Activated T-cell treated with anti-CD3 and anti-CD28 coated beads, Interleukin-2, amount 50 U/mL, for 24 hours (primary cell): ENCODE data around the gene GRK1.

Experiments used
- DNase-seq: peaks from one replicate; pipeline ENCODE4 v3.0.0-alpha.2; 2020
- H3K27ac Mint-ChIP-seq: 2 replicates; pipeline ENCODE4 v1.8.0; 2020; ENCODE audit warnings: mild to moderate bottlenecking, mixed read lengths
- H3K27me3 Mint-ChIP-seq: 2 replicates; pipeline ENCODE4 v1.8.0; 2020; ENCODE audit warnings: mixed read lengths
- H3K36me3 Mint-ChIP-seq: 2 replicates; pipeline ENCODE4 v1.8.0; 2020; ENCODE audit warnings: low read depth, mixed read lengths
- H3K4me1 Mint-ChIP-seq: 2 replicates; pipeline ENCODE4 v1.8.0; 2020; ENCODE audit warnings: low read depth, mixed read lengths
- H3K4me3 Mint-ChIP-seq: 2 replicates; pipeline ENCODE4 v1.8.0; 2020; ENCODE audit warnings: mild to moderate bottlenecking, moderate library complexity, mixed read lengths
- H3K9me3 Mint-ChIP-seq: 2 replicates; pipeline ENCODE4 v1.8.0; 2020; ENCODE audit warnings: mixed read lengths

Gene GRK1

DNA sequence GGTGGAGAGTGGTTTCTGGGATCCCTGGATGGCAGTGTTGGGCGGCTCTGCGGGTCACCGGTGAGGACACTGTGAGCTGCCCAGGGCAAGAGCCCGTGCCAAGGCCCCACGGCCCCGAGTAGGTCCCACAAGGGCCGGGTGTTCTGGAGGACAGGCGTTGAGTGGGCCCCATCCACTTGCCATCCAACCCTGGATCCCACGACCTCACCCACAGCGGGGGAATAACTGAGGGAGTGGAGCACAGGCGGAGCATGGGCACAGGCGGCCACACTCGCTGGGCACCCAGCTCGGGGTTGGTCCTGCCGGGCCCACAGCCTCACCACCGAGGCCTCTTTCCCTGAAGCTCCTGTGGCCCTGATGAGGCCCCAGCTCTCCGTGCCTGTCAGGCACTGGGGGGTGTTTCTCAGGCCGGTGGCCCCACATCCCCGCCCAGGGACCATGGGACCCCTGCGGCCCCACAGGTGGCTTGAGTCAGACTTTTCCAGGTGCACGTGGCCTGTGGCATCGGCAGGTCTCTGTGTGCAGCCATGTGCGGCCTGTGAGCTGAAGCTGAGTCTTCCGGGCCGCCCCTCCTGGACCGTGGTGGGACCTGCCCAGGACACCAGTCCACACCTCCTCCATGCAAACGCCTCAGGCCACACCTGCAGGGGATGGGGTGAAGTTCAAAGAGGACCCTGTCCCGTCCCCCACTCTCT is 108.6 kb downstream of the GRK1 start:
- H3K36me3 Mint-ChIP-seq = no peaks in the 10 kb centered on the region
- H3K27ac Mint-ChIP-seq = no peak overlapping the region
- peaks cover 27% of the 10 kb centered on the region for H3K27me3 Mint-ChIP-seq
- DNase-seq = no peak
- peaks cover 12% of the 10 kb centered on the region for H3K4me1 Mint-ChIP-seq
- H3K4me3 Mint-ChIP-seq = no peak overlapping the region
- H3K9me3 Mint-ChIP-seq = peaks cover 5% of the 10 kb centered on the region

DNA sequence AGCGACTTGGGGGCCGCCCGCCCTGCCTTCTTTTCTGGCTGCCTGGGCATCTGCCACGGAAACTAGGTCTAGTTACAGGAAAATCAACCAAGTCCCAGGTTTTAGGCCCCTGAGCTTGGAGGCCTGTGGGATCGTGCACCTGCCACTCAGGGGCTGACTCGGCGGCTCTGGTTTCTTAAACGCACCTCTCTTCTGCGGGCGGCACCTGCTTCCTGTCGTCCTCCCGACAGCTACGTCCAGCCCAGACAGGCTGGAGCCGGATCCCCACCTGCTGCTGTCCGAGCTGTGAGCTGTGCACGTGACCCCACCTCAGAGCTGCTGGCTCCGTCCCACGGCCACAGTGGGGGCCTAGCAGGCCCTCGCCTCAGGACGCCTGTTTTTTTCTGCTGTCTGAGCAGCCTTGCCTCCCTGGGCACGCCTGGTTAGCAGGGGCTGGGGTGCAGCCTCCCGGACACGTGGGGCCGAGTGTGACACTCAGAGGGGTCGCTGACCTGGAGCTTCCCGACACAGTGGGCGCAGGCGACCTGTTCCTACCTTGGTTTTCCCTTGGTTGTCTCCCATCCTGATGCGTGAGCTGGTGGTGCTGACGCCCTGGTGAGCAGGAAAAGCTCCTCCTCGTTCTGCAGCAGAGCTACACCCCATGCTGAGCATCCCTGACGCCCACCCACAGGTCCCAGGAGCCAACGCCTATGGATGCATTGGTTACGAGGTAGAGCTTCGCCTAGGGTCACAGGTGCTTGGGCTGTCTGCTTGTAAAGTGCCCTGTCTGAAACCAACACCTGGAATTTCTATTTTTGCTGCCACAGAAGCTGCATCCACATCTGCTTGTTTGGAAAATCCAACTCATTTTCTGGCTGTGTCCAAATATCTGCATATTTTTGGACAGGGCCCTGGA is 109.5 kb downstream of the GRK1 start:
- H3K36me3 Mint-ChIP-seq = no peaks in the 10 kb centered on the region
- H3K4me1 Mint-ChIP-seq = peaks cover 12% of the 10 kb centered on the region
- DNase-seq = no peak
- peaks cover 5% of the 10 kb centered on the region for H3K9me3 Mint-ChIP-seq
- no peak overlapping the region for H3K27ac Mint-ChIP-seq
- peaks cover 27% of the 10 kb centered on the region for H3K27me3 Mint-ChIP-seq
- no peak overlapping the region for H3K4me3 Mint-ChIP-seq

DNA sequence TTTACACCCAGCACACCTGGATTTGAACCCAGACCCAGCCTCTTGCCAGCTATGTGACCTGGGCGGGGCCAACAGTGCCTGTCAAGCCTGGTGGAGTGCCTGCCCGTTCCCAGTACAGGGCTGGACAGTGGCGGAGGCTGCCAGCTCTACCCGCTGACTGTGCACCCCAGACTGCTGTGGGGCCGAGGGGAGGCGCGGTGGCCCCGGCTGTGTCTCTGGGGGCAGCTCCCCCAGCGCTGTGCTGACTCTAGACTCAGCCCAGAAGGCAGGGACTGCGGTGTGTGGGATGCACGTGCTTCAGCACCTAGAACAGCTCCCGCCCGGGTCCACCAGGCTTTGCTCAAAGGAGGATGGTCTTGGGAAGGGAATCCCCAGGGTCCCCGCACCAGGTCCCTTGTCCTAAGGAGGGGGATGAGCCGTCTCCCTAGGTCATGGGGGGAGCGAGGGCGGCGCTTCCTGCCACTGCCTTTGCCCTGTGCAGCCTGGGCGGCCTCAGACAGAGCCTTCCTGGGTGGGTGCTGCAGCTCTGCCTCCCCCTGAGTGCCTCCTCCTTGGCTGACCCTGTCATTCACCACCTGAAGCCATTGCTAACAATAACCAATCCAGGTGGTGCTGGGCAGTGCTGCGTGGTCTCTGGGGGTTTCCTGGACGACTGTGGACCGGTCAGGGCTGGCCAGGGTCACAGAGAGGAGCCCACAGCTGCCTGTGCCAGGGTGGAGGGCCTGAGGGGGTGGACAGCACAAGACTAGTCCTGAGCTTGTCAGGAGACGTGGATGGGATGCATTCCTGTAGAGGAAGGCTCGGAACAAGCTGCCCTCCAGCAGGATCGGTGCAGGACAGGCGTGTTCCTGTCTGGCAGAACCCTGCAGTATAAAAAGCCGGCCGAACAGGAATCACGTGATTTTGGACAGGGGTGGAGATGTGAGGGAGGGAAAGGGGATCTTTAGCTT is 110.6 kb downstream of the GRK1 start:
- Mint-ChIP-seq H3K27me3 (peaks cover 27% of the 10 kb centered on the region), H3K4me3 (no peak overlapping the region), H3K36me3 (no peaks in the 10 kb centered on the region), H3K27ac (no peak overlapping the region), H3K9me3 (peaks cover 2% of the 10 kb centered on the region), H3K4me1 (peaks cover 2% of the 10 kb centered on the region)
- DNase-seq = peak; percentile 41

DNA sequence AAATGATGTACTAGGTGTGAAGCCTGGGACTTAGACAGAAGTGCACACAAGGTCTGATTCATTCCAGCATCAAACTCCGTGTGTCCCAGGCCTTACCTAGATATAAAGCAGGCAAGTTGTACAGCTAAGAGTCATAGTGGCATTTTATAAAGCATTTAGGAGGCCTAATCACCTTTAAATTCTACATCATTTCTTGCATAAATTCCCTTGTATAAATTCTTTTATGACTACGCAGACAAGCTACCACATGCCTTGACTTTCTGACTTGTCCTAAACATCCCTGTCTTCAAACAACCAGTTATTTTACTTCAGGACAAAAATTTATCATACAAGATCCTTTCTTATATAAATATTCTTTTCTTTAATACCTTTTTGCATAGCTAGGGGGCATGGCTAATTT is 114.6 kb downstream of the GRK1 start:
- Mint-ChIP-seq H3K4me1 (peaks cover 4% of the 10 kb centered on the region), H3K27me3 (peaks cover 45% of the 10 kb centered on the region), H3K27ac (no peak overlapping the region), H3K36me3 (no peaks in the 10 kb centered on the region), H3K4me3 (no peak overlapping the region), H3K9me3 (no peaks in the 10 kb centered on the region)
- DNase-seq = no peak

DNA sequence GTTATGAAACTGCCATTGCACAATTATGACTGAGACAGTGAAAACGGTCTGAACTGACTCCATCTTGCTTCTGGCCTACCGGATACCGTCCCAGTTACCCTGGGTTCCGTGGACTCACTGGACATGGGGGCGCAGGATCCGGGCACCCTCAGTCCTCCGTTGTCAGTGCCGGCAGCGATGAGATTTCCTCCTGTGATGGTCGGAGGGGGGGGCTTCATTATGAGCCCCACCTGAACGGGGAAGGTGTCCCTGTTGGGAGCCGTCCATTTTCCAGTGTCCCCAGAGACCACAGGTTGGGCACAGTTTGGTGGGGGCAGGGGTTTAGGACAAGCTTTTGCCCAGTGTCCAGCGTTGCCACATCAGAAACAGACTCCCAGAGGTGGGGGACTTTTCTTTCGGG is 115.5 kb downstream of the GRK1 start:
- peaks cover 37% of the 10 kb centered on the region for H3K27me3 Mint-ChIP-seq
- peaks cover 4% of the 10 kb centered on the region for H3K4me1 Mint-ChIP-seq
- H3K27ac Mint-ChIP-seq = no peak overlapping the region
- H3K4me3 Mint-ChIP-seq = no peak overlapping the region
- H3K36me3 Mint-ChIP-seq = no peaks in the 10 kb centered on the region
- DNase-seq = no peak
- H3K9me3 Mint-ChIP-seq = no peaks in the 10 kb centered on the region

DNA sequence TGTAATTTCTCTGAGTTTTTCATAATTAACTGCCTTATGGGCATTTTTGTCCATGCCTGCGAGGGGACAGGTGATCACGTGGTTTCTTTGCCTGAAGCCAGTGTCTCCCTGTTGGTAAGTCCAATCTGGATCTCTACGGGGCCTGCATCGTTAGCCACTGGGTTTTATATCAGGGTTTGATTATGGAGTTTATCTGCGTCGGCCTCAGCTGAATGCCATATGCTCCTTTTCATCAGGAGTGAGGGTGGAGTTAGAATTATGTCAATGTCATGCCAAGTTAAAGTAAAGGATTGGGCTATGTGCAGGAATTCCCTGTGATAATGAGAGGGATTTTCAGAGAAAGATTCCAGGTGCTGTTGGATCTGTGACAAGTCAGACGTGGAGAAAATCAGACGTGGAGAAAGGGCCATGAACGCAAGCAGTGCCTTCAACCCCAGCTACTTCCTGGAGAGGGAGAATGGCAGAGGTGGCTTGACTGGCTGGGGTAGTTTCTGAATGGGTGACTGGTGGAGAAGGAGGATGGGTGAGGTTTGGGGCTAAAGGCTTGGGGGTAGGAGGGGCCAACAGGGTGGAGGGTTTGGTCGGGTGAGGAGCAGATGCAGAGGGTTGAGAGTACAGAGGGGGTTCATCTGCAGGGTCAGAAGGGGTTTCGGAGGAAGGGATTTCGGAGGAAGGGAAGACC is 116.3 kb downstream of the GRK1 start:
- Mint-ChIP-seq H3K9me3 (no peaks in the 10 kb centered on the region), H3K27ac (no peak overlapping the region), H3K36me3 (no peaks in the 10 kb centered on the region), H3K27me3 (peaks cover 31% of the 10 kb centered on the region), H3K4me1 (peaks cover 4% of the 10 kb centered on the region), H3K4me3 (no peak overlapping the region)
- no peak for DNase-seq

DNA sequence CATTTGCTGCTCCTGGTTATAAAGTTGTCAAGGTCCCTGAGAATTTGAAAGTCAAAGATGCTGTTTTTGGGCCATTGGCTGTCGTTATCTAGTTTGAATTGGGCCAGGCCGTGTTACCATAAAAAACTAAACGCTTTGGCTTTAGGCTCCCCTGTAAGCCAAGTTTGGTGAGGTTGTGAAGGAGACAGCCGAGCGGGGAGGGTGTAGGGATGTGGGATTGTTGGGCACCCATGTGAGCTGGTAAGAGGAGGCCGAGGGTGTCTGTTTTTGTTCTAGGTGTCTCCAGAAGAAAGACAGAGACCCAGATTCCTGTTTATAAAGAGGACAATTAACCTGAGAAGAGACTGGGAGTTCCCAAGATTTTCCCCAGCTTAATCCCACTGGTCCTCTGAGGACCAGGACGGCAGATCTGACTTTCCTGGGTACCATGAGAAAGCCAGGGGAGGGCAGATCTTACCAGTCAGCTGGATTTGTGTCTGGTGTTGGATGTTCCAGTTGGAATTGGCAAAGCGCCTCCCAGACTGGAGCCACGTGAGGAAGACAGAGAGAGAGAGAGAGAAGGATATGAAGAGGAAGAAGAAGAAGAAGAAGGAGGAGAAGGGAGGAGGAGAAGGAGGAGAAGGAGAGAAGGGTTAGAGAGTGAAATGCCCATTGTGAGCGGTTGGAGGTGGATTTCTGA is 117.1 kb downstream of the GRK1 start:
- H3K27me3 Mint-ChIP-seq = peaks cover 25% of the 10 kb centered on the region
- DNase-seq = no peak
- H3K36me3 Mint-ChIP-seq = no peaks in the 10 kb centered on the region
- H3K4me1 Mint-ChIP-seq = peaks cover 4% of the 10 kb centered on the region
- no peaks in the 10 kb centered on the region for H3K9me3 Mint-ChIP-seq
- H3K4me3 Mint-ChIP-seq = no peak overlapping the region
- H3K27ac Mint-ChIP-seq = no peak overlapping the region

DNA sequence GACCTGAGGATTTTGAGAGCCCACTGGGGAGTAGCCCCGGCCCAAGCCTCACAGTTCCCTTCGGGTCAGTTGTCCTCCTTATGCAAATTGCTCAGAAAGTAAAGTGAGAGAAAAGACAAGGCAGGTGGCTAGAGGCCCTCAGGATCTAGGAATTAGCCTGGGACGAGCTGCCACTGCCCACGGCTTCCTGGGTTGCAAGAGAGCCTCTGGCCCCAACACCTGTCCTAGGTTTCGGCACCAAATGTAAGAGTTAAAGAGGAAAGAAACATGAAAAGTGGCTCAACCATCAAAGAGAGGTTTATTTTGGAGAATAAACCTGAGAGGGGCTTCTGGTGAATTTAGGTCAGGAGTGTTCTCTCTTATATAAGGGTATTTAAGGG is 117.6 kb downstream of the GRK1 start:
- H3K36me3 Mint-ChIP-seq = no peaks in the 10 kb centered on the region
- no peaks in the 10 kb centered on the region for H3K9me3 Mint-ChIP-seq
- H3K27me3 Mint-ChIP-seq = peaks cover 21% of the 10 kb centered on the region
- no peak for DNase-seq
- peaks cover 4% of the 10 kb centered on the region for H3K4me1 Mint-ChIP-seq
- no peak overlapping the region for H3K27ac Mint-ChIP-seq
- no peak overlapping the region for H3K4me3 Mint-ChIP-seq

DNA sequence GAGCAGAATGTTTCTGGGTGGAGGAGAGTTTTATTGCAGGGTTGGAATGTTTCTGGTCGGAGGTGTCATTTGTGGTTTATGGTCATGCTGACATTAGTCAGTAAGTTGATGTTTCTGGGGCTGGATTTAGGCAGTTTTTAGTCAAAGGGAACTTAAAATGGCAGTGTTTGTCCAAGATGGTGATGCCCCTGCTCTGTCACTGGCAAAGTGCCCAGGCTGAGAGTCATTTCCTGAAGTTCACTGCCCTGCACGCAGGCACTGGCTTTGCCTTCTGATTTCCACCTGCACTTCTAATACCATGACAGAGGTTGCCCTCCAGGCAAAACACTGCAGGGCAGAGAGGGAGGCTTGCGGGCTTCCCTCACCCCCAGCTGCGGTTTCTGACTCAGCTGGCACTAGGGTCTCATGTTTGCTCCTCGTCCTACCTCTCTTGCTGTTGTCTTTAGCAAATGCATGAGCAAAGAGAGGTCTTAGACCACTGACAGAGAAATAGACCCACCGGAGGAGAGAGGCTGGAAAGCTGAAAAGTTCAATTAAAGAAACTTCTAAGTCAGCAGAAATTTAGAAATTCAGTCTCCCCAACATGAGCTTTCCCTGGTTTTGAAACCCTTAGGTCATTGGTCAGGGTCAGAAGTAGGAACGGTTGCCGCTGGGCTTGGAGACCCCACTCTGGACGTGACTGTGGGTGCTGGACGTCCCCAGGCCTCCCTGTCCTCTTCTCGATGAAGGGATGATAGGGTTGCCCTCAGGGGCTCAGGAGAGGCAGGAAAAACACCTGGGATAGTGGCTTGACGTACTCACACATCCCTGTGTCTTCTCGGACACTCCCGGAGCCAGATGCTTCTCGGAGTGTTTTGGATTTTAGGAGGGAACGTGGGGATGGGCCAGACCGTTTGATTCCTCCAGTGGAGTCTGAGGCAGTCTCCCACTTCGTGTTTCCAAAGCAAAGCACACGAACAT is 118.3 kb downstream of the GRK1 start:
- Mint-ChIP-seq H3K36me3 (no peaks in the 10 kb centered on the region), H3K27me3 (peaks cover 21% of the 10 kb centered on the region), H3K4me1 (peaks cover 4% of the 10 kb centered on the region), H3K27ac (no peak overlapping the region), H3K4me3 (no peak overlapping the region), H3K9me3 (no peaks in the 10 kb centered on the region)
- DNase-seq = no peak

DNA sequence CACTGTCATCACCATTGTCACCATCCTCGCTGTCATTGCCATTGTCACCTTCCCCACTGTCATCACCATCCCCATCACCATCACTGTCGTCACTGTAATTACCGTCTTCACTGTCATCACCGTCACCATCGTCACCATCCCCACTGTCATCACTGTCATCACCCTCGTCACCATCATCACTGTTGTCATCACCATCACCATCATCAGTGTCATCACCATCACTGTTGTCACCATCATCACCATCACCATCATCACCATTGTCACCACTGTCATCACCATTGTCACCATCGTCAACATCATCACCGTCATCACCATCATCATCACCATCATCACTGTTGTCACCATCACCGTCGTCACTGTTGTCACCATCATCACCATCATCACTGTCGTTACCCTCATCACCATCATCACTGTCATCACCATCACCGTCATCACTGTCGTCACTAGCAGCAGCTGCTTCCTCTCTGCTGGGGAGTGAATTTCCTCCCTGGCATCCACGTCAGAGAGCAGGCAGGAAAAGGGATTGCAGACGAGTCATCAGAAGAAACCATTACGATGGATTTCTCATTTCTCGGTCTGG is 119.3 kb downstream of the GRK1 start:
- H3K27me3 Mint-ChIP-seq = peaks cover 18% of the 10 kb centered on the region
- no peak for DNase-seq

More for the DNA sequence above, 119.3 kb downstream of the GRK1 start:
- peaks cover 4% of the 10 kb centered on the region for H3K4me1 Mint-ChIP-seq
- H3K4me3 Mint-ChIP-seq = no peak overlapping the region
- H3K36me3 Mint-ChIP-seq = no peaks in the 10 kb centered on the region
- H3K9me3 Mint-ChIP-seq = no peaks in the 10 kb centered on the region
- H3K27ac Mint-ChIP-seq = no peak overlapping the region
